PC-9 (cell line): ENCODE measurements around the gene TBC1D10B. TPM values are rescaled to one million over a fixed set of nuclear protein-coding genes. Genes with fewer than 3 reads are reported as not detected.

Experiments used
- BruUV-seq: library from RNA; stranded (reverse); fragments of 400-500 nt; replicated peaks from 2 replicates; lab custom pipeline; 2021; lab: Mats Ljungman, UMichigan
- CTCF ChIA-PET: fragments of 300-600 bp; sonication (Branson Sonifier 250); formaldehyde crosslinking; loops from one replicate; lab custom pipeline; 2022; ENCODE audit warnings: antibody characterized with exemption; lab: Charles Lee
- POLR2A ChIA-PET: fragments of 300-600 bp; sonication (Branson Sonifier 250); formaldehyde crosslinking; loops from one replicate; lab custom pipeline; 2022; ENCODE audit warnings: antibody characterized with exemption; ENCODE audit not compliant: unreplicated experiment; lab: Charles Lee
- DNase-seq, 2 experiments: peaks; one replicate each; pipeline versions ENCODE4 v3.0.0 to v3.0.0-alpha.2; 2015 to 2022; ENCODE audit warnings: mixed read lengths in 1 of 2
- H2AFZ ChIP-seq: fragments of 200-600 bp; sonication (generic); 2 replicates; pipeline ENCODE4 v1.8.1; 2017; ENCODE audit warnings: antibody characterized with exemption
- H3F3A ChIP-seq: fragments of 200-600 bp; sonication (generic); 2 replicates; pipeline ENCODE4 v1.8.1; 2017; ENCODE audit warnings: antibody characterized with exemption, mild to moderate bottlenecking, low read depth; ENCODE audit not compliant: insufficient read depth
- H3K27ac ChIP-seq: fragments of 200-600 bp; sonication (generic); 2 replicates; pipeline ENCODE4 v1.6.1; 2016; ENCODE audit warnings: mixed run types
- H3K27me3 ChIP-seq: fragments of 200-600 bp; sonication (generic); 2 replicates; pipeline ENCODE4 v1.6.1; 2016; ENCODE audit warnings: low read depth, mixed run types; ENCODE audit not compliant: insufficient read depth
- H3K36me3 ChIP-seq: fragments of 200-600 bp; sonication (generic); 2 replicates; pipeline ENCODE4 v1.6.1; 2016; ENCODE audit warnings: low read depth, mixed run types
- H3K4me1 ChIP-seq: fragments of 200-600 bp; sonication (generic); replicated peaks from 2 replicates; pipeline ENCODE4 v1.6.1; 2016; ENCODE audit warnings: mixed run types; ENCODE audit not compliant: insufficient read depth
- H3K4me2 ChIP-seq: fragments of 200-600 bp; sonication (generic); 2 replicates; pipeline ENCODE4 v1.6.1; 2017; ENCODE audit warnings: mixed run types
- H3K4me3 ChIP-seq: fragments of 200-600 bp; sonication (generic); 2 replicates; pipeline ENCODE4 v1.6.1; 2016; ENCODE audit warnings: mixed run types
- H3K79me2 ChIP-seq: fragments of 200-600 bp; sonication (generic); 2 replicates; pipeline ENCODE4 v1.6.1; 2017; ENCODE audit warnings: low read depth, mixed run types
- H3K9me2 ChIP-seq: fragments of 200-600 bp; sonication (generic); 2 replicates; pipeline ENCODE4 v1.8.1; 2017; ENCODE audit warnings: mild to moderate bottlenecking; ENCODE audit not compliant: insufficient read depth
- H3K9me3 ChIP-seq: fragments of 200-600 bp; sonication (generic); 2 replicates; pipeline ENCODE4 v1.8.1; 2016; ENCODE audit warnings: low read depth; ENCODE audit not compliant: insufficient read depth
- H4K20me1 ChIP-seq: fragments of 200-600 bp; sonication (generic); 2 replicates; pipeline ENCODE4 v1.8.1; 2017; ENCODE audit not compliant: insufficient read depth
- EZH2 ChIP-seq: fragments of 200-600 bp; sonication (generic); IDR thresholded peaks from 2 replicates; pipeline ENCODE4 v1.8.0; 2017; ENCODE audit warnings: antibody characterized with exemption, low read depth
- intact Hi-C: fragments of 100-400 bp; cut with micrococcal nuclease; formaldehyde crosslinking; loops from one replicate; pipeline ENCODE4 v1.10.0; 2022; ENCODE audit not compliant: unreplicated experiment
- total RNA-seq: library from RNA; stranded (reverse); gene quantifications from 2 replicates; pipeline ENCODE4 v1.2.3, GENCODE V29; 2021
- TF ChIP-seq, protein P1 (sequence below): fragments of 200-600 bp; sonication (generic); conservative IDR thresholded peaks from 2 replicates; pipeline ENCODE4 v1.6.1; 2017; ENCODE audit warnings: mixed run types, antibody characterized with exemption, mild to moderate bottlenecking, moderate library complexity

Gene TBC1D10B
- total RNA-seq, 1 experiment from 2014 or later, result 85.0 TPM

- intact Hi-C loops, result no loop called here
- Histone ChIP-seq H2AFZ (no peak overlapping the region), H3F3A (peaks cover 21% of the 10 kb centered on the region), H3K36me3 (peaks cover 22% of the 10 kb centered on the region; the same call in 1 of the 2 replicates), H3K9me2 (no peaks in the 10 kb centered on the region), H3K27me3 (no peaks in the 10 kb centered on the region), H3K4me2 (peak overlapping the region; percentile 98; the same call in 1 of the 2 replicates), H3K9me3 (no peaks in the 10 kb centered on the region), H3K27ac (no peak overlapping the region), H3K79me2 (peaks cover 80% of the 10 kb centered on the region), H3K4me1 (peaks cover 19% of the 10 kb centered on the region), H3K4me3 (no peak overlapping the region), H4K20me1 (peaks cover 49% of the 10 kb centered on the region)
- DNase-seq, result no peak
- BruUV-seq, result no TSS peak
- no peak for TF ChIP-seq EZH2
- TF ChIP-seq, protein P1, sequence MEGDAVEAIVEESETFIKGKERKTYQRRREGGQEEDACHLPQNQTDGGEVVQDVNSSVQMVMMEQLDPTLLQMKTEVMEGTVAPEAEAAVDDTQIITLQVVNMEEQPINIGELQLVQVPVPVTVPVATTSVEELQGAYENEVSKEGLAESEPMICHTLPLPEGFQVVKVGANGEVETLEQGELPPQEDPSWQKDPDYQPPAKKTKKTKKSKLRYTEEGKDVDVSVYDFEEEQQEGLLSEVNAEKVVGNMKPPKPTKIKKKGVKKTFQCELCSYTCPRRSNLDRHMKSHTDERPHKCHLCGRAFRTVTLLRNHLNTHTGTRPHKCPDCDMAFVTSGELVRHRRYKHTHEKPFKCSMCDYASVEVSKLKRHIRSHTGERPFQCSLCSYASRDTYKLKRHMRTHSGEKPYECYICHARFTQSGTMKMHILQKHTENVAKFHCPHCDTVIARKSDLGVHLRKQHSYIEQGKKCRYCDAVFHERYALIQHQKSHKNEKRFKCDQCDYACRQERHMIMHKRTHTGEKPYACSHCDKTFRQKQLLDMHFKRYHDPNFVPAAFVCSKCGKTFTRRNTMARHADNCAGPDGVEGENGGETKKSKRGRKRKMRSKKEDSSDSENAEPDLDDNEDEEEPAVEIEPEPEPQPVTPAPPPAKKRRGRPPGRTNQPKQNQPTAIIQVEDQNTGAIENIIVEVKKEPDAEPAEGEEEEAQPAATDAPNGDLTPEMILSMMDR, result no peak
- CTCF ChIA-PET, result no interaction called here
- POLR2A ChIA-PET, result no interaction called here
Measured at GRCh38 chr16:30366511-30366910, 3.8 kb downstream of the TBC1D10B start.

- ChIA-PET POLR2A (no interaction called here), CTCF (no interaction called here)
- H3K27me3 ChIP-seq, result no peaks in the 10 kb centered on the region
- no peak overlapping the region for H3K4me2 ChIP-seq
- no peak overlapping the region for H3K27ac ChIP-seq
- H2AFZ ChIP-seq, result no peak overlapping the region
- no peaks in the 10 kb centered on the region for H3K9me2 ChIP-seq
- peaks cover 17% of the 10 kb centered on the region for H3K4me1 ChIP-seq
- no TSS peak for BruUV-seq
- intact Hi-C loops, result no loop called here
- peaks cover 49% of the 10 kb centered on the region for H4K20me1 ChIP-seq
- peaks cover 28% of the 10 kb centered on the region for H3F3A ChIP-seq
- peaks cover 86% of the 10 kb centered on the region for H3K79me2 ChIP-seq
- TF ChIP-seq, protein P1, result no peak
- no peak for TF ChIP-seq EZH2
- no peak overlapping the region for H3K4me3 ChIP-seq
- no peak for DNase-seq
- H3K9me3 ChIP-seq, result no peaks in the 10 kb centered on the region
- H3K36me3 ChIP-seq, result peaks cover 25% of the 10 kb centered on the region
Measured at GRCh38 chr16:30365200-30365599, 5.1 kb downstream of the TBC1D10B start.

GRCh38 chr16:30361180-30361579 lies 9.1 kb downstream of the TBC1D10B start:
- no peak overlapping the region for H3K27ac ChIP-seq
- intact Hi-C loops, result no loop called here
- no peaks in the 10 kb centered on the region for H3K27me3 ChIP-seq
- H3K9me2 ChIP-seq, result no peaks in the 10 kb centered on the region
- H3K4me2 ChIP-seq, result no peak overlapping the region
- H3K4me1 ChIP-seq, result peaks cover 10% of the 10 kb centered on the region
- H3F3A ChIP-seq, result peaks cover 33% of the 10 kb centered on the region; the same call in 1 of the 2 replicates
- DNase-seq, result no peak
- H2AFZ ChIP-seq, result no peak overlapping the region
- TF ChIP-seq, protein P1, result no peak
- no peak for TF ChIP-seq EZH2
- peaks cover 49% of the 10 kb centered on the region for H3K79me2 ChIP-seq
- H4K20me1 ChIP-seq, result peaks cover 18% of the 10 kb centered on the region; the same call in 1 of the 2 replicates
- BruUV-seq, result no TSS peak
- no peak overlapping the region for H3K4me3 ChIP-seq
- POLR2A ChIA-PET, result interaction anchor here (0.7 kb wide), 1 partner anchor 295 kb away, joined by 6 read pairs; the partner anchor contains the start of gene ALDOA
- no peaks in the 10 kb centered on the region for H3K9me3 ChIP-seq
- peaks cover 30% of the 10 kb centered on the region for H3K36me3 ChIP-seq
- CTCF ChIA-PET, result interaction anchor here (1.3 kb wide), 1 partner anchor 10 kb away, joined by 4 read pairs; no protein-coding TSS in a partner anchor
